ENCODE measurements around the gene CCM2L. TPM values are rescaled to one million over a fixed set of nuclear protein-coding genes. Genes with fewer than 3 reads are reported as not detected.

Gene CCM2L
- total RNA-seq, 1 donor: not detected

GRCh38 chr20:32007787-32008616, 2.2 kb upstream of the CCM2L start:
- no peaks in the 10 kb centered on the region for H3K9me3 ChIP-seq (ENCODE audit: low read depth, low read length)
- H4K20me1 ChIP-seq (ENCODE audit: insufficient read depth, low read length): no peaks in the 10 kb centered on the region
- no peaks in the 10 kb centered on the region for H3K79me2 ChIP-seq (ENCODE audit: insufficient read depth, low read length)
- no peak overlapping the region for H2AFZ ChIP-seq (ENCODE audit: low read length)
- DNase-seq (ENCODE audit: insufficient read length, low spot score, missing footprints): no peak
- no peak overlapping the region for H3K4me3 ChIP-seq (ENCODE audit: insufficient read depth, low read length)
- no peak overlapping the region for H3K4me2 ChIP-seq (ENCODE audit: insufficient read depth, low read length)
- peaks cover 9% of the 10 kb centered on the region for H3K27me3 ChIP-seq (ENCODE audit: insufficient read depth, low read length)
- H3K27ac ChIP-seq (ENCODE audit: low read depth, low read length): no peak overlapping the region
- no peak for TF ChIP-seq CTCF (IDR thresholded peaks at IDR 0.05; ENCODE audit: extremely low read depth, low read depth, low read length)
- no peaks in the 10 kb centered on the region for H3K4me1 ChIP-seq (ENCODE audit: insufficient read depth, low read length)
- H3K36me3 ChIP-seq (ENCODE audit: insufficient read depth, low read length): no peaks in the 10 kb centered on the region

- no peak for TF ChIP-seq CTCF (IDR thresholded peaks at IDR 0.05; ENCODE audit: extremely low read depth, low read depth, low read length)
- DNase-seq (ENCODE audit: insufficient read length, low spot score, missing footprints): no peak
- H3K36me3 ChIP-seq (ENCODE audit: insufficient read depth, low read length): no peaks in the 10 kb centered on the region
- no peaks in the 10 kb centered on the region for H3K9me3 ChIP-seq (ENCODE audit: low read depth, low read length)
- no peak overlapping the region for H2AFZ ChIP-seq (ENCODE audit: low read length)
- no peak overlapping the region for H3K4me2 ChIP-seq (ENCODE audit: insufficient read depth, low read length)
- peaks cover 11% of the 10 kb centered on the region for H3K27me3 ChIP-seq (ENCODE audit: insufficient read depth, low read length)
- H3K4me3 ChIP-seq (ENCODE audit: insufficient read depth, low read length): no peak overlapping the region
- no peaks in the 10 kb centered on the region for H4K20me1 ChIP-seq (ENCODE audit: insufficient read depth, low read length)
- H3K79me2 ChIP-seq (ENCODE audit: insufficient read depth, low read length): no peaks in the 10 kb centered on the region
- H3K27ac ChIP-seq (ENCODE audit: low read depth, low read length): no peak overlapping the region
- no peaks in the 10 kb centered on the region for H3K4me1 ChIP-seq (ENCODE audit: insufficient read depth, low read length)
Observed at GRCh38 chr20:32009564-32009963, 674 bp upstream of the CCM2L start.

- Histone ChIP-seq H3K36me3 (ENCODE audit: insufficient read depth, low read length) (no peaks in the 10 kb centered on the region), H3K4me2 (ENCODE audit: insufficient read depth, low read length) (no peak overlapping the region), H4K20me1 (ENCODE audit: insufficient read depth, low read length) (no peaks in the 10 kb centered on the region), H2AFZ (ENCODE audit: low read length) (no peak overlapping the region), H3K27me3 (ENCODE audit: insufficient read depth, low read length) (peaks cover 12% of the 10 kb centered on the region), H3K4me3 (ENCODE audit: insufficient read depth, low read length) (no peak overlapping the region), H3K9me3 (ENCODE audit: low read depth, low read length) (no peaks in the 10 kb centered on the region), H3K27ac (ENCODE audit: low read depth, low read length) (no peak overlapping the region), H3K4me1 (ENCODE audit: insufficient read depth, low read length) (no peaks in the 10 kb centered on the region), H3K79me2 (ENCODE audit: insufficient read depth, low read length) (no peaks in the 10 kb centered on the region)
- TF ChIP-seq CTCF (IDR thresholded peaks at IDR 0.05; ENCODE audit: extremely low read depth, low read depth, low read length): no peak
- no peak for DNase-seq (ENCODE audit: insufficient read length, low spot score, missing footprints)
Observed at GRCh38 chr20:32010666-32011065, 428 bp downstream of the CCM2L start.

- Histone ChIP-seq H3K9me3 (ENCODE audit: low read depth, low read length) (no peaks in the 10 kb centered on the region), H3K4me1 (ENCODE audit: insufficient read depth, low read length) (no peaks in the 10 kb centered on the region), H2AFZ (ENCODE audit: low read length) (no peak overlapping the region), H3K36me3 (ENCODE audit: insufficient read depth, low read length) (no peaks in the 10 kb centered on the region), H3K27ac (ENCODE audit: low read depth, low read length) (no peak overlapping the region), H3K27me3 (ENCODE audit: insufficient read depth, low read length) (peaks cover 16% of the 10 kb centered on the region), H3K4me3 (ENCODE audit: insufficient read depth, low read length) (no peak overlapping the region), H3K79me2 (ENCODE audit: insufficient read depth, low read length) (no peaks in the 10 kb centered on the region), H4K20me1 (ENCODE audit: insufficient read depth, low read length) (no peaks in the 10 kb centered on the region), H3K4me2 (ENCODE audit: insufficient read depth, low read length) (no peak overlapping the region)
- TF ChIP-seq CTCF (IDR thresholded peaks at IDR 0.05; ENCODE audit: extremely low read depth, low read depth, low read length): no peak
- no peak for DNase-seq (ENCODE audit: insufficient read length, low spot score, missing footprints)
Observed at GRCh38 chr20:32012159-32012688, 2.0 kb downstream of the CCM2L start.

All from osteoblast (primary cell).